ENCODE measurements around the gene MTERF4. TPM values are rescaled to one million over a fixed set of nuclear protein-coding genes. Genes with fewer than 3 reads are reported as not detected.

MTERF4 gene
- total RNA-seq, 1 experiment from 2014 or later: 13.6 TPM

- no peak overlapping the region for H3K4me3 ChIP-seq (ENCODE audit: low read length)
Measured at GRCh38 chr2:241108271-241109209, 6.5 kb upstream of the MTERF4 start.

DNA sequence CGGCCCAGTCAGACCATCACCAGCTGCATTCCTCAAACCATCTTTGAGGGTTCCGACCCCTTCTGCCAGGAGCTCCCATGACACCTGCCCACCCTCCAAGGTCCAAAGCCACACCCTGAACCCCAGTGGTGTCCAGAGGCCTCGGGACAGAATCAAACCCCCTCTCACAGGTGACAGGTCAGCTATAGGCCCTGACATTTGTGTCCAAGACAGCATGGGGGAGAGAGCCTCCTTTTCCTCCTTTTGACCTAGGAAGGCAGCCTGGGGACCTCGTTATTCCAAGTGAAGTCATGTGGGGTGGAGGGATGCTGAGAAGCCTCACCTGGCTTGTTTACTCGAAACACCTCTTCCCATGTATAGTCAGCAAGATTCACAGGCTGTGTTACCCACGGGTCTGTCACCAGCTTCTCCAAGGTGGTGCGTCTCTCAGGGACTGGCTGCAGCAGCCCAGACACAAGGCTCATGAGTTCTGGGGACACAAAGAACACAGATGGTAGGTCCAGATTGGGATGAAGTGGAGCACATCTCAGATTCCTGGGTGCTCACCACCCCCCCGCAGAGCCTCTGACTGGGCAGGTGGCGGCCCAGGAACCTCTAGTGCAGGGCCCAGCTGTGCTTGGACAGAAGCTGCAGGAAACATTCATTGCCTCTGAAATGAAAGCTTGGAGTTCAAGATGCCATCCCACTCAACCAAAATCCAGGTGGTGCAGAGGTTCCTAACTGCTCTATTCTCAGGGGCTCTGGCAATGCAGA, 5.1 kb upstream of the MTERF4 start:
- TF ChIP-seq EZH2 (IDR thresholded peaks at IDR 0.05; ENCODE audit: low read length, unreplicated experiment) (no peak), EZH2phosphoT487 (IDR thresholded peaks at IDR 0.05; ENCODE audit: borderline replicate concordance, low read length) (no peak)
- TF ChIP-seq, protein P1, sequence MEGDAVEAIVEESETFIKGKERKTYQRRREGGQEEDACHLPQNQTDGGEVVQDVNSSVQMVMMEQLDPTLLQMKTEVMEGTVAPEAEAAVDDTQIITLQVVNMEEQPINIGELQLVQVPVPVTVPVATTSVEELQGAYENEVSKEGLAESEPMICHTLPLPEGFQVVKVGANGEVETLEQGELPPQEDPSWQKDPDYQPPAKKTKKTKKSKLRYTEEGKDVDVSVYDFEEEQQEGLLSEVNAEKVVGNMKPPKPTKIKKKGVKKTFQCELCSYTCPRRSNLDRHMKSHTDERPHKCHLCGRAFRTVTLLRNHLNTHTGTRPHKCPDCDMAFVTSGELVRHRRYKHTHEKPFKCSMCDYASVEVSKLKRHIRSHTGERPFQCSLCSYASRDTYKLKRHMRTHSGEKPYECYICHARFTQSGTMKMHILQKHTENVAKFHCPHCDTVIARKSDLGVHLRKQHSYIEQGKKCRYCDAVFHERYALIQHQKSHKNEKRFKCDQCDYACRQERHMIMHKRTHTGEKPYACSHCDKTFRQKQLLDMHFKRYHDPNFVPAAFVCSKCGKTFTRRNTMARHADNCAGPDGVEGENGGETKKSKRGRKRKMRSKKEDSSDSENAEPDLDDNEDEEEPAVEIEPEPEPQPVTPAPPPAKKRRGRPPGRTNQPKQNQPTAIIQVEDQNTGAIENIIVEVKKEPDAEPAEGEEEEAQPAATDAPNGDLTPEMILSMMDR (conservative IDR thresholded peaks at IDR 0.05; ENCODE audit: low read depth, low read length): no peak
- Histone ChIP-seq H3K4me3 (ENCODE audit: low read length) (no peak overlapping the region), H3K9me2 (replicated peaks; ENCODE audit: low read length) (no peaks in the 10 kb centered on the region), H3K79me2 (ENCODE audit: low read length) (no peaks in the 10 kb centered on the region), H3F3A (ENCODE audit: low read length, unreplicated experiment) (no peaks in the 10 kb centered on the region), H2AFZ (ENCODE audit: low read length) (no peak overlapping the region), H3K4me2 (ENCODE audit: low read length) (no peak overlapping the region), H4K20me1 (ENCODE audit: low read length) (no peaks in the 10 kb centered on the region), H3K9ac (ENCODE audit: low read length) (no peak overlapping the region), H3K9me3 (ENCODE audit: low read length) (no peaks in the 10 kb centered on the region), H3K27me3 (ENCODE audit: low read length) (no peaks in the 10 kb centered on the region), H3K27ac (ENCODE audit: low read length) (no peak overlapping the region), H3K36me3 (ENCODE audit: low read depth, low read length) (no peaks in the 10 kb centered on the region), H3K4me1 (ENCODE audit: insufficient read depth, low read length) (no peaks in the 10 kb centered on the region)
- ATAC-seq: no peak
- ChIA-PET CTCF (no interaction called here), POLR2A (ENCODE audit: unreplicated experiment) (no interaction called here)
- intact Hi-C loops (cut with micrococcal nuclease): no loop called here
- BruUV-seq (replicated peaks): no TSS peak
- DNase-seq: no peak

More at GRCh38 chr2:241108271-241109209, 6.5 kb upstream of the MTERF4 start:
- H3F3A ChIP-seq (ENCODE audit: low read length, unreplicated experiment): no peaks in the 10 kb centered on the region
- ATAC-seq (no peak), DNase-seq (no peak)
- POLR2A ChIA-PET (ENCODE audit: unreplicated experiment): no interaction called here
- H3K9ac ChIP-seq (ENCODE audit: low read length): no peak overlapping the region
- no peaks in the 10 kb centered on the region for H4K20me1 ChIP-seq (ENCODE audit: low read length)
- intact Hi-C loops (cut with micrococcal nuclease): no loop called here
- H3K27me3 ChIP-seq (ENCODE audit: low read length): no peaks in the 10 kb centered on the region
- no peaks in the 10 kb centered on the region for H3K9me2 ChIP-seq (replicated peaks; ENCODE audit: low read length)
- H3K4me1 ChIP-seq (ENCODE audit: insufficient read depth, low read length): no peaks in the 10 kb centered on the region
- no peak overlapping the region for H3K4me2 ChIP-seq (ENCODE audit: low read length)
- H3K27ac ChIP-seq (ENCODE audit: low read length): no peak overlapping the region
- no peaks in the 10 kb centered on the region for H3K36me3 ChIP-seq (ENCODE audit: low read depth, low read length)
- CTCF ChIA-PET: no interaction called here
- H2AFZ ChIP-seq (ENCODE audit: low read length): no peak overlapping the region
- H3K79me2 ChIP-seq (ENCODE audit: low read length): no peaks in the 10 kb centered on the region
- H3K9me3 ChIP-seq (ENCODE audit: low read length): no peaks in the 10 kb centered on the region
- BruUV-seq (replicated peaks): no TSS peak
- TF ChIP-seq EZH2 (IDR thresholded peaks at IDR 0.05; ENCODE audit: low read length, unreplicated experiment) (no peak), EZH2phosphoT487 (IDR thresholded peaks at IDR 0.05; ENCODE audit: borderline replicate concordance, low read length) (no peak)
- TF ChIP-seq, protein P1 (conservative IDR thresholded peaks at IDR 0.05; ENCODE audit: low read depth, low read length): no peak

Measured in PC-3 (cell line).